ENCODE results near the gene ASTN1. TPM values are rescaled to one million over a fixed set of nuclear protein-coding genes. Genes with fewer than 3 reads are reported as not detected.
A peak's percentile ranks its signal among the peaks of the same experiment; 100 is the strongest.

ASTN1 gene
- total RNA-seq, 1 experiment from 2014 or later: 0.42 TPM

- H3K4me3 ChIP-seq (replicated peaks in 1 of 2; ENCODE audit: low read depth in 1 of 2, low read length in 2 of 2): no peak overlapping the region
- no peak overlapping the region for H3K27ac ChIP-seq (ENCODE audit: low read depth, low read length)
- no peak overlapping the region for H3K4me2 ChIP-seq (ENCODE audit: low read length)
- no peaks in the 10 kb centered on the region for H3K36me3 ChIP-seq (ENCODE audit: control insufficient read depth in 1 of 2, insufficient read depth in 2 of 2, low read length in 2 of 2)
- no peaks in the 10 kb centered on the region for H3K9me2 ChIP-seq (ENCODE audit: insufficient read depth)
- ATAC-seq: no peak
- H3K79me2 ChIP-seq (ENCODE audit: insufficient read depth, low read length): no peaks in the 10 kb centered on the region
- TF ChIP-seq SRF (IDR thresholded peaks at IDR 0.05; ENCODE audit: low read depth) (no peak), REST (IDR thresholded peaks at IDR 0.05; ENCODE audit: low read depth) (no peak), SP1 (IDR thresholded peaks at IDR 0.05; ENCODE audit: low read depth) (no peak), FOSL1 (IDR thresholded peaks at IDR 0.05; ENCODE audit: low read depth) (no peak)
- ChIA-PET POLR2A (no interaction called here), RAD21 (ENCODE audit: low non-redundant PET in 1 of 2, low total read pairs in 2 of 2, uncharacterized antibody in 2 of 2, unreplicated experiment in 2 of 2) (no interaction called here), CTCF (no interaction called here)
- 0 out of 2 replicates have a peak, but pooled peaks cover 11% of the 10 kb centered on the region for H3K27me3 ChIP-seq (ENCODE audit: insufficient read depth, low read length)
- H3K9me3 ChIP-seq (ENCODE audit: control insufficient read depth in 1 of 2, insufficient read depth in 1 of 2, low read depth in 1 of 2, low read length in 2 of 2): no peaks in the 10 kb centered on the region
- no peaks in the 10 kb centered on the region for H4K20me1 ChIP-seq (ENCODE audit: insufficient read depth)
- no TSS peak for BruUV-seq (replicated peaks)
- intact Hi-C loops (cut with micrococcal nuclease): loop anchor here (10.0 kb wide), 1 partner anchor 761 kb away; no protein-coding TSS in a partner anchor
- no peak for DNase-seq (ENCODE audit: low read depth, low spot score)
- peaks cover 0 to 4% of the 10 kb centered on the region in 2 experiments; a peak in 1 of 4 replicates for H3K4me1 ChIP-seq (ENCODE audit: control insufficient read depth in 1 of 2, insufficient read depth in 2 of 2, low read length in 2 of 2)
- H3K9ac ChIP-seq (ENCODE audit: low read length): no peak overlapping the region
- no peak overlapping the region for H2AFZ ChIP-seq (ENCODE audit: low read depth, low read length, poor library complexity, severe bottlenecking)
These were observed 19.3 kb upstream of the ASTN1 start for GRCh38 chr1:177183836-177184235.

GRCh38 chr1:177181631-177182291 is 17.2 kb upstream of the ASTN1 start:
- Histone ChIP-seq H3K4me3 (replicated peaks in 1 of 2; ENCODE audit: low read depth in 1 of 2, low read length in 2 of 2) (peak overlapping the region in 1 of 2 experiments; percentile 16; a peak in 1 of 4 replicates), H3K79me2 (ENCODE audit: insufficient read depth, low read length) (no peaks in the 10 kb centered on the region), H3K36me3 (ENCODE audit: control insufficient read depth in 1 of 2, insufficient read depth in 2 of 2, low read length in 2 of 2) (no peaks in the 10 kb centered on the region), H3K27ac (ENCODE audit: low read depth, low read length) (no peak overlapping the region), H3K9me3 (ENCODE audit: control insufficient read depth in 1 of 2, insufficient read depth in 1 of 2, low read depth in 1 of 2, low read length in 2 of 2) (no peaks in the 10 kb centered on the region), H3K27me3 (ENCODE audit: insufficient read depth, low read length) (0 out of 2 replicates have a peak, but pooled peaks cover 13% of the 10 kb centered on the region), H4K20me1 (ENCODE audit: insufficient read depth) (no peaks in the 10 kb centered on the region), H3K9me2 (ENCODE audit: insufficient read depth) (no peaks in the 10 kb centered on the region), H3K4me2 (ENCODE audit: low read length) (peak overlapping the region; percentile 47), H2AFZ (ENCODE audit: low read depth, low read length, poor library complexity, severe bottlenecking) (no peak overlapping the region), H3K4me1 (ENCODE audit: control insufficient read depth in 1 of 2, insufficient read depth in 2 of 2, low read length in 2 of 2) (peaks cover 0 to 4% of the 10 kb centered on the region in 2 experiments; a peak in 1 of 4 replicates), H3K9ac (ENCODE audit: low read length) (no peak overlapping the region)
- ChIA-PET RAD21 (ENCODE audit: low non-redundant PET in 1 of 2, low total read pairs in 2 of 2, uncharacterized antibody in 2 of 2, unreplicated experiment in 2 of 2) (interaction anchor here in 1 of 2 experiments (1.2 kb wide), 1 partner anchor 284 kb away, joined by 3 read pairs; no protein-coding TSS in a partner anchor), CTCF (interaction anchor here (0.6 to 1.8 kb wide), 3 partner anchors 18 to 284 kb away, joined by 4 to 8 read pairs (median 7); partner anchors contain the start of gene ASTN1), POLR2A (no interaction called here)
- DNase-seq (ENCODE audit: low read depth, low spot score) (peak; percentile 33), ATAC-seq (peak; percentile 97)
- intact Hi-C loops (cut with micrococcal nuclease): loop anchor here (1.0 to 10.0 kb wide), 3 partner anchors 232 to 763 kb away; no protein-coding TSS in a partner anchor
- BruUV-seq (replicated peaks): no TSS peak
- TF ChIP-seq YY1 (IDR thresholded peaks at IDR 0.05; ENCODE audit: extremely low read depth, insufficient replicate concordance, low read depth, low read length) (no peak), RAD21 (IDR thresholded peaks at IDR 0.05; ENCODE audit: low read depth) (peak; percentile 69), CEBPB (IDR thresholded peaks at IDR 0.05; ENCODE audit: low read depth) (no peak), CTCF (IDR thresholded peaks at IDR 0.05 in 2 of 3, conservative IDR thresholded peaks at IDR 0.05 in 1 of 3; ENCODE audit: borderline replicate concordance in 1 of 3, insufficient read depth in 1 of 3, low read depth in 2 of 3, low read length in 2 of 3) (peak; percentile 54 to 84 (median 77))

Data from HCT116 (cell line).